ENCODE results near the gene TMTC1. TPM values are rescaled to one million over a fixed set of nuclear protein-coding genes. Genes with fewer than 3 reads are reported as not detected.

TMTC1 gene
- polyA plus RNA-seq, 1 donor (not counting 4 experiments of a cell fraction or from before 2014, with no cell fraction given) = 3.7 TPM

DNA sequence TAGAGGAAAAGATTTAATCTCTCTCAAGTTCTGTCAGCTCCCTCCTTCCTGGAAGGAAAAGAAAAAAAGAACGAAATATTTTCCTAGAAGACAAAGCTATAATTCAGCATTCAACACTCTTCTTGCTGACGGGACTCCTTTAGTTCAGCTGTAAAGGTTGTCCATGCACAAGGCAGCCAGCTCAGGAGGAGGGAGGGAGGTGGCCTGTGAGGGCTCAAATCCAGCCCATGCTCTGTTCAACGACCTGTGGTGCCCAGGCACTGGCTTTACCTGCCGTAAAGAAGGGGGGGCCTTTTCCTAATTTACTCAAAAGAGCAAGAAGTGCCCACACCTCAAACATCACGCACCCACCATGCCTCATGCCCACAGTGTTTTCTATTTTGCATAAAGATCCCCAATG is 109.3 kb downstream of the TMTC1 start:
- no peak for DNase-seq (ENCODE audit: low read depth, low spot score)
- TF ChIP-seq, protein P1, sequence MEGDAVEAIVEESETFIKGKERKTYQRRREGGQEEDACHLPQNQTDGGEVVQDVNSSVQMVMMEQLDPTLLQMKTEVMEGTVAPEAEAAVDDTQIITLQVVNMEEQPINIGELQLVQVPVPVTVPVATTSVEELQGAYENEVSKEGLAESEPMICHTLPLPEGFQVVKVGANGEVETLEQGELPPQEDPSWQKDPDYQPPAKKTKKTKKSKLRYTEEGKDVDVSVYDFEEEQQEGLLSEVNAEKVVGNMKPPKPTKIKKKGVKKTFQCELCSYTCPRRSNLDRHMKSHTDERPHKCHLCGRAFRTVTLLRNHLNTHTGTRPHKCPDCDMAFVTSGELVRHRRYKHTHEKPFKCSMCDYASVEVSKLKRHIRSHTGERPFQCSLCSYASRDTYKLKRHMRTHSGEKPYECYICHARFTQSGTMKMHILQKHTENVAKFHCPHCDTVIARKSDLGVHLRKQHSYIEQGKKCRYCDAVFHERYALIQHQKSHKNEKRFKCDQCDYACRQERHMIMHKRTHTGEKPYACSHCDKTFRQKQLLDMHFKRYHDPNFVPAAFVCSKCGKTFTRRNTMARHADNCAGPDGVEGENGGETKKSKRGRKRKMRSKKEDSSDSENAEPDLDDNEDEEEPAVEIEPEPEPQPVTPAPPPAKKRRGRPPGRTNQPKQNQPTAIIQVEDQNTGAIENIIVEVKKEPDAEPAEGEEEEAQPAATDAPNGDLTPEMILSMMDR (optimal IDR thresholded peaks at IDR 0.05 in 1 of 3, IDR thresholded peaks at IDR 0.05 in 1 of 3, conservative IDR thresholded peaks at IDR 0.05 in 1 of 3; ENCODE audit: extremely low read depth in 1 of 3, insufficient read depth in 2 of 3, low read length in 3 of 3) = no peak
- TF ChIP-seq EZH2 (IDR thresholded peaks at IDR 0.05; ENCODE audit: low read length) = no peak
- H3K4me3 ChIP-seq (ENCODE audit: control insufficient read depth in 2 of 3, extremely low read depth in 1 of 3, insufficient read depth in 2 of 3, low read depth in 1 of 3, low read length in 3 of 3) = no peak overlapping the region
- dilution Hi-C loops (cut with MboI; ENCODE audit: extremely low pct_ligation_motif_present, low sequenced_read_pairs) = no loop called here
- no peaks in the 10 kb centered on the region for H4K20me1 ChIP-seq (ENCODE audit: control insufficient read depth, extremely low read depth, insufficient read depth, low read length)
- H3K79me2 ChIP-seq (ENCODE audit: control insufficient read depth, insufficient read depth, low read length) = no peaks in the 10 kb centered on the region
- no peak overlapping the region for H3K4me2 ChIP-seq (ENCODE audit: control insufficient read depth, extremely low read depth, insufficient read depth, low read depth, low read length)
- H3K27me3 ChIP-seq (ENCODE audit: control insufficient read depth, extremely low read depth, insufficient read depth, low read length) = no peaks in the 10 kb centered on the region
- no peaks in the 10 kb centered on the region for H3K36me3 ChIP-seq (ENCODE audit: control insufficient read depth in 2 of 2, extremely low read depth in 1 of 2, insufficient read depth in 2 of 2, low read length in 2 of 2)
- H3K9ac ChIP-seq (ENCODE audit: control insufficient read depth, extremely low read depth, insufficient read depth, low read length) = no peak overlapping the region
- no peaks in the 10 kb centered on the region for H3K9me3 ChIP-seq (ENCODE audit: control insufficient read depth, low read depth, low read length)
- no peak overlapping the region for H3K27ac ChIP-seq (ENCODE audit: control insufficient read depth, insufficient read depth, low read length)
- H2AFZ ChIP-seq (ENCODE audit: control insufficient read depth, low read length) = no peak overlapping the region
- H3K9me1 ChIP-seq (ENCODE audit: control insufficient read depth, extremely low read depth, insufficient read depth, low read length) = no peaks in the 10 kb centered on the region
- no peaks in the 10 kb centered on the region for H3K4me1 ChIP-seq (ENCODE audit: control insufficient read depth, extremely low read depth, insufficient read depth, low read length)
- FAIRE-seq = no peak

DNA sequence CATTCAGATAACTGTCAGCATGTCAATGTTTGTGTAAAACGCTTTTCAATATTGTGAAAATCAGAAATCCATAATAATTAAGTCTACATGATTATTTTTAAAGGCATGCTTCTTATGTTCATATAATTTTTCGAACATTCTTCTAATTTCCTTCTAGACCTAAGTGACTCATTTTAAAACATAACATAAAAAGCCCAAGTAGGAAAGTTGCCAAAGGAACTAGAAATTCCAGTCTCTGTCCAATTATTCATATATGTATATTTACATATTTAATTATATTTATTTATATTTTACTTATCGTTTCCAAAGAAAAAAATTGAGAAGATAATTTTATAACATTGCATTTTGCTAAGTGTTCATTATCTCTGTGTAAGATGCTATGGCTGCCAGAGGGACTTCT is 110.4 kb downstream of the TMTC1 start:
- TF ChIP-seq, protein P1 (optimal IDR thresholded peaks at IDR 0.05 in 1 of 3, IDR thresholded peaks at IDR 0.05 in 1 of 3, conservative IDR thresholded peaks at IDR 0.05 in 1 of 3; ENCODE audit: extremely low read depth in 1 of 3, insufficient read depth in 2 of 3, low read length in 3 of 3) = no peak
- TF ChIP-seq EZH2 (IDR thresholded peaks at IDR 0.05; ENCODE audit: low read length) = no peak
- H4K20me1 ChIP-seq (ENCODE audit: control insufficient read depth, extremely low read depth, insufficient read depth, low read length) = no peaks in the 10 kb centered on the region
- DNase-seq (ENCODE audit: low read depth, low spot score) = no peak
- no peak for FAIRE-seq
- H3K4me1 ChIP-seq (ENCODE audit: control insufficient read depth, extremely low read depth, insufficient read depth, low read length) = no peaks in the 10 kb centered on the region
- no peaks in the 10 kb centered on the region for H3K9me1 ChIP-seq (ENCODE audit: control insufficient read depth, extremely low read depth, insufficient read depth, low read length)
- no peaks in the 10 kb centered on the region for H3K36me3 ChIP-seq (ENCODE audit: control insufficient read depth in 2 of 2, extremely low read depth in 1 of 2, insufficient read depth in 2 of 2, low read length in 2 of 2)
- H3K79me2 ChIP-seq (ENCODE audit: control insufficient read depth, insufficient read depth, low read length) = no peaks in the 10 kb centered on the region
- H3K27me3 ChIP-seq (ENCODE audit: control insufficient read depth, extremely low read depth, insufficient read depth, low read length) = no peaks in the 10 kb centered on the region
- H3K27ac ChIP-seq (ENCODE audit: control insufficient read depth, insufficient read depth, low read length) = no peak overlapping the region
- dilution Hi-C loops (cut with MboI; ENCODE audit: extremely low pct_ligation_motif_present, low sequenced_read_pairs) = no loop called here
- no peaks in the 10 kb centered on the region for H3K9me3 ChIP-seq (ENCODE audit: control insufficient read depth, low read depth, low read length)
- H3K4me3 ChIP-seq (ENCODE audit: control insufficient read depth in 2 of 3, extremely low read depth in 1 of 3, insufficient read depth in 2 of 3, low read depth in 1 of 3, low read length in 3 of 3) = no peak overlapping the region
- H2AFZ ChIP-seq (ENCODE audit: control insufficient read depth, low read length) = no peak overlapping the region
- no peak overlapping the region for H3K9ac ChIP-seq (ENCODE audit: control insufficient read depth, extremely low read depth, insufficient read depth, low read length)
- no peak overlapping the region for H3K4me2 ChIP-seq (ENCODE audit: control insufficient read depth, extremely low read depth, insufficient read depth, low read depth, low read length)
